Measurements from ENCODE around the gene CSK.

The CSK gene

DNA sequence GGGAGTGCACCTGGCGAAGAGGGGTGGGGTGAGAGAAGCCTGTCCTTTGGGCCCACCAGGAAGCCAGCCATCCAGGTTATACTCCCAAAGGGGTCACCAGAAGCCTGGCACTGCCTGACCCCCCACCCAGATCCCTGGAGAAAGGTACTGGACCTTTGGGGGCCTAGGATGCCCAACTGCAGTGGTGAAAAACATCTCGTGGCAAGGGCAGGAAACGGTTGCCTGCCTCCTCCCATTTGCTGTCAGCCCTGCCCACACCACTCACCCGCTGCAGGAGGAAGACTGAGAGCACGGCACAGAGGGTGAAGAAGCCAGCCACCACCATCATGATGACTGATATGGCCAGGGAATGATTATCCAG, 63.3 kb downstream of the CSK start:
- peak; percentile 46 to 47 for DNase-seq

DNA sequence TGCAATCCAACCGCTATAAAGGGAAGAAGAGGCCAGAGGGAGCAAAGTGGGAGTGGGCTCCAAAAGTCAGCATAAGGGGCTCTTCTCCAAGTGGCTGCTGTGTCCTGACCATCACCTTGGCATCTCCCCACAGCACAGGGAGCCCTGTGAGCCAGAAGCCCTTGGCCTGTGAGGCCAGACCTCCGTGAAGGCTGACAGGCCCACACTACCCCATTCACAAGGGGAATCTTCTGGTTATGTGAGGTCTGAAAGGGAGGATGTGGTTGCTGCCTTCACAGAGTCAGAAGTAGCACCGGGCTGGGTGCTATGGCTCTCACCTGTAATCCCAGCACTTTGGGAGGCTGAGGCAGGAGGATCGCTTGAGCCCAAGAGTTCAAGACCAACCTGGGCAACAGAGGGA, 63.7 kb downstream of the CSK start:
- no peak for DNase-seq

DNA sequence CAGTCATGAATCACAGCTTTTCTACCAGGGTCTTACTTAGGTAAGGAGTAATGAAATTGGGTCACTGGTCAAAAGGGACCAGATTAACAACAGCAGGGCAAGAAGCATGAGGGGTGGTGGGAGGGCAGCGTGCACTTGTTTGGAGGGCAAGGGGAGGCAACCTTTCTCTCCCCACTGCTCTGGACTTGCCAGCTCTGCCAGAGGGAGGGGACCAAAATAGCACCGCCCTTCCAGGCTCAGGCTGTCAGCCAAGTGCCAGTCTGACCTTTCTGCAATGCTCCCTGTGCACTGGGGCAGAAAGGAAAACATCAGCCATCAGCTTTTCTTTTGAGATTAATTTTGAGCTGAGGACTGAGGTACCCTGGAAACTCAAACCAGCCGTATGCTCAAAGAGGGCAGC, 65.6 kb downstream of the CSK start:
- DNase-seq: no peak

DNA sequence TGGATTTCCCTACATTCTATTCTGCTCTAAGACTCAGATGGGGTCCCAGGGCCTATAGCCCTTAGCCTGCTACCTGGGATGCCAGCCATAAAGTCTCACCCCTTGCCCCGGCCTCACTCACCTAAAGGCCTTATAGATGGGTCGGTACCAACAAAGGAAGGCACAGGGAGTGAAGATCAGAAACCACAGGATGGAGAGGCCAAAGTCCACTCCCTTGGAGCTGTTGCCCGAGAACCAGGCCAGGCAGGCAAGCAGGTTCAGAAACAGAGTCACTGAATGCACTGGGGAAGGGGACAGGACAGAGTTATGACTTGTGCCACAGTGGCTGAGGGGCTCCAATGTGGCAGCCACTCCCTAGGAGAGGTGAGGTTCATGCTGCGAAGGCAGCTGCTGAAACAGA, 68.5 kb downstream of the CSK start:
- DNase-seq: no peak

- no peak for DNase-seq
Measured at GRCh38 chr15:74851960-74852359, 70.1 kb downstream of the CSK start.
